Cerebellar cortex (tissue), 1 donor: Measurements from ENCODE around the gene FMNL2.
A peak's percentile ranks its signal among the peaks of the same experiment; 100 is the strongest.

ENCODE experiments used
- DNase-seq: peaks from one replicate; pipeline ENCODE4 v3.0.0-alpha.2; 2015; ENCODE audit warnings: low spot score

Gene FMNL2

DNA sequence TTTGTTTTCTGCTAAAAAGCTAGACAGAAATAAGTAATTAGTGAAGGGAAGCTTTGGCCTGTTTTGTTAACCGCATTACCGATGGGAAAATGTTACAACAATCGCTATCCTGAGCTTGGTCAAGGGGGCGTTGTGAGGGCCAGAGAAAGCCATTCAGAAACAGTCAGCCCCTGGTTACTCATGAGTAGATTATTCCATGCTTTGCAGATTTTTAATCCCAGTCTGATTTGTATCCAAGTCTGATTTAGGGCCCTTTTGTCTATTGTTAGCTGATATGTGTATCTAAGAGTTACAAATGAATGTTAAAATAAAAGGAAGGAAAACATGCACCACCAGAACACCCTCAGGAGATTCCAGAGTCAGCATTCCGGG lies 283.2 kb downstream of the FMNL2 start:
- no peak for DNase-seq

- peak; percentile 63 for DNase-seq
Measured at GRCh38 chr2:152620208-152620607, 285.2 kb downstream of the FMNL2 start.

GRCh38 chr2:152620985-152621384 lies 286.0 kb downstream of the FMNL2 start:
- DNase-seq: no peak

DNA sequence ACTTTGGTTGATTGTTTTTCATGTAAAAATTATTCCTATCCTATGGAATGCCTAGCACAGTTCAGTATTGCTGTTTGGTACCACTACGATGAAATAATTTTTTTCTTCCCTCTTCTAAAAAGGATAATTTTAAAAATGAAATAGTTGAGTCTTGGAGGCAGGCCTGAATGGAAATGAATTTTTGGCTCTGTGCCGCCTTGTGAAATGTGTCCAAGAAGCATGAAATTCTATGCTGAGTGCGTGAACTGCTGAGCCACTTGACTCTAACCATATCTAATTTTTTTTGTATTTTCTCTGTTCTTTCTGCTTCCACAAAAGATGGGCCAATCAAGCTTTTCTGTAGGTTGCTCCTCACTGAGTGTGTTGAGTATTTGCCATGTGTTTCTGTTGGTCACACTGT lies 287.2 kb downstream of the FMNL2 start:
- DNase-seq: peak; percentile 46

DNA sequence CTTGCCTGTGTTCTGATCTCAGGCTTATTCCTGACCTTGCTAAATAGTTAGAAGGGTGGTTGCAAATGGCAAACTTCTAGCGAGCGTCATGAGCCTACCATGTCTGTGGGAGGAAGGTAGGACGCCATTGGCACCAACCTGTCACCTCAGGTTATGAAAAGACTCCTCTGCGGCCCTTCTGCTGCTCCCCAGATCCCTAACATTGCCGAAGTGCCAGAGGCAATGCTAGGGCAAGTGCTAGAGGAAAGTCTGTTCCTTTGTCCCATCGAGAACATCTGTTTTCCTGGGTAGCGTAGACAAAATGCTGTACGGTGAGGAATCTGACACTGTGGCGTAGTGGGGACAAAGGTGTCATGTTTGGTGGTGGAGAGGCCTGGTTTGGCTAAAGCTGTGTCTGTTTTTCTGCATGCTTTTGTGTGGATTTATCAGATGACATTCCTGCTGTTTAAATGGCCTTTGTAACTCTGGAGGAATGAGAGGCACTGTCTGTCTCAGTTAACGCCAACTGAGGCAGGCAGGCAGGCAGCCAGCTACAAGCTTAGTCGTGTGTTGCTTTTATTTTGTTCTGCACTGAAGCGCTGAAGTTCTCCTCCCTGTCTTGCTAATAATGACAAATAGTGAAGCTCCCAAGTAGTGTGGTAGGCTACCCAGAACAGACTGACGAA lies 288.2 kb downstream of the FMNL2 start:
- DNase-seq: no peak

- DNase-seq: no peak
Measured at GRCh38 chr2:152623775-152624174, 288.8 kb downstream of the FMNL2 start.

GRCh38 chr2:152624805-152625204 lies 289.8 kb downstream of the FMNL2 start:
- DNase-seq: no peak

DNA sequence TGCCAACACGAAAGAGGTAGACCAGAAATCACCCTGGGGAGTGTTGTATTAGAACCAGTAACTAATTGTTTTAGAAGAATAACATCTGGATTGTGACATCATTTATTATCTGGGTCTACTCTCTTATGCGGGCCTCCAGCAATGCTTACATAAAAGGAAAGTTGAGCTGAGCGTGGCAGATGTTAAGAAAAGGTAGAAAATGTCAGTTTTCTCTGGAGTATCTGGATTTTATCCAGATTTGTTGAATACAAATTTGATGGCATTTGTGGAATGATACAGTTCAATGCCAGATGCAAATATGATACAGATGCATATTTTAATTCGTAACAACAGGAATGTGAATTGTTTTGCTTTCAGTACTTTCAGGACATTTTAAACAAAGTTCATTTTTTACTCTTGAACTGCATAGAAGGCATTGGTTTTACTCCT lies 292.0 kb downstream of the FMNL2 start:
- no peak for DNase-seq

DNA sequence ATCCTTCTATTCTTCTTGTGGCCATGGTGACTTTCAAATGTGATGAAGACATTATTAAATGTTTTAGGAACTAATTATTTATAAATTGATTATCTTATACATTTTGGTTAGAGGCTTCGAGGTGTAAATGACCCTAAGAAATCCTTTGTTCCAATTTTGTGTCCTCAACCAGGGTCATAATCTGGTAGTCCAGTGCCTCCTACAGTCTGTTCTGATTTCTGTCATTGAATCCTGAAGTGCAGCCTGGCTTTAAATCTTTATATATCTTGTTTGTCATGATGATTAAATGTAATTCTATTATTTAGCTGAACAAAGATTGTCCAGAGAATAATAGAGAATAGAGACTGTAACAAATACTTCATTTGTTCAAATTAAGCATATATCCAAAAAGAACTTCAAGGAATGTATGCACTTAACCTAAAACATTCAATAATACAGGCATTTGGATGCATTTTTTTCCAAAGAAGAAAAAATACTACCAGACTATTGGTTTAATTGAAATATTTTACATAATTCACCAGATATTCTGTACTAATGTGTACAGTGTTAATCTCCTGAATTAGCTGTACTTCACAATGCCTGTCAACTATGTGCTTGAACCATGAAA lies 292.5 kb downstream of the FMNL2 start:
- peak; percentile 52 for DNase-seq

DNA sequence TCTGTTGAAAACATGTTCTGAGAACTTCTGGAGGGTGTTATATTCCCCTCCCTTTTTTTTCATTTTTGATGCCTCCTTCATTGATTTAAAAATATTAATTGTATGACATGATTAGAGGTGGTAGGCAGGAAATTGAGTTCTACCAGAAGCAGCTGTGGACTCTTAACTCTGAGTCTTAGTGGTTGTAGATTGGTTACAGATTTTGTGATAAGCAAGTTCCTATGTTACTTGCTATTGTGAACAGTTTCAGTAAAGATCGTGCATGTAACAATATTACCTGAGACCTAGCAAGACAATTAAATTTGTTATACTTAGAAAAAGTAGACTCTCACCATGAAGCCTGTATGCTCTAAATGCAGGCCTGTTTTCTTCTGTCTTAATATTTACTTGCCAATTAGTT lies 294.2 kb downstream of the FMNL2 start:
- DNase-seq: no peak

DNA sequence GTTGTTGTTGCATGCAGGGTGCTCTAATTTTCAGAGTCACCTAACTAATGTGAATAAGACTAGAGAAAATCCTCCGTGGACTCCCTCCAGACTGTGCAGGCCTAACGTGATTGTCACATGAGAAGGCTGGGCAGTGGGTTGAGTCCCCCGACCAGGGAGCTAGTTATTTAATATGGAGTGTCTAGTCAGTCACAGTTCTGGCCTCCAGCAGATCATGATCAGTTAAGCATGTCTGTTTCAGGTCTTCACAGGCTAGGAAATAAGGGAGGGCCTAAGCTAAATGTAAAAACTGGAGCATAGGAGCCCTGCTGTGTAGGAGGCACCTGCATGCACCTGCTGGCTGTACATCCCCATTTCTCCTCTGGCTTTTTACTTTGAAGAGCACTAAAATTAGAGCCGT lies 295.5 kb downstream of the FMNL2 start:
- DNase-seq: no peak

DNA sequence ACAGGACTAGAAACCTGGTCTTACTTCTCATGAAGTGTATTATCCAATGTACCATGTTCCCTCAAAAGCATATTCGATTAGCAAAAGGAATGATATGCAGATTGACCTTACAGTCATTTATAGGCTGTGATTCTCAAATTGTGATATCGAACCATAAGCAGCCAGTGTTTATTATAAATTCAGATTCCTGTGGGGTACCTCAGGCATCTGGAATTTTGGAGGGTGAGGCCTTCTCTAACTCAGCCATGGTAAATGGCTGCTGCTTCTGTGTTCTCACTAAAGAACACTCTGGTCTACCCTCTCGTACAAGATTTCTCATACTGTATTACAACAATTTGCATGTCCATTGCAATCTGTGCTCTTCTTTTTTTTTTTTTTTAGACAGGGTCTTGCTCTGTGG lies 297.8 kb downstream of the FMNL2 start:
- no peak for DNase-seq

DNA sequence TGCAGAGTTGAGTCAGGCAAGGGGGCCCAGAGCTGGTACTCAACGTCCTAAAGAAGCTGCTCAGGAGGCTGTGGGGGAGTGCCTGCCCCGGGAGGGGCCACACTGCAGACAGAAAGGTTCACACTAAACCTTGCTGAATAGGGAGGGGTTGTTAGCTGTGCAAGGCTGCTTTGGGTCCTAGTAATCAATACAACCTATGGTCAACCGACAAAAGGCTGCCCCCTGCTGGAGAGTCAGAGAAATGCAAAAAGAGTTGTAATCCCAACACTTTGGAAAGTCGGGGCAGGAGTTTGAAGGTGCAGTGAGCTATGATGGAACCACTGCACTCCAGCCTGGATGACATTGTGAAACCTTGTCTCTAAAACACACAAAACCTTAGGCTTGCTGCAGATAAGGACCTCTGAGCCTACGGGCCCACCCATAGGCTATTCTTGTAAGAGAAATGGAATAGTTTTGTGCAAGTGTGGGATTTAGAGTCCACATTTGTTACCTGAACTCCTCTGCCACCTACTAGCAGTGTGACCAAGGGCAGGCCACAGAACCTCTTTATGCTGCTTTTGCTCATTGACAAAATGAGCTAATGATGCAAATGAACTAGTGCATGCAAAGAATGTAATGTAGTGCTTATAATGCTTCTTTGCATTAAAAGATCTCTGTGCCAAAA lies 300.8 kb downstream of the FMNL2 start:
- peak; percentile 67 for DNase-seq

DNA sequence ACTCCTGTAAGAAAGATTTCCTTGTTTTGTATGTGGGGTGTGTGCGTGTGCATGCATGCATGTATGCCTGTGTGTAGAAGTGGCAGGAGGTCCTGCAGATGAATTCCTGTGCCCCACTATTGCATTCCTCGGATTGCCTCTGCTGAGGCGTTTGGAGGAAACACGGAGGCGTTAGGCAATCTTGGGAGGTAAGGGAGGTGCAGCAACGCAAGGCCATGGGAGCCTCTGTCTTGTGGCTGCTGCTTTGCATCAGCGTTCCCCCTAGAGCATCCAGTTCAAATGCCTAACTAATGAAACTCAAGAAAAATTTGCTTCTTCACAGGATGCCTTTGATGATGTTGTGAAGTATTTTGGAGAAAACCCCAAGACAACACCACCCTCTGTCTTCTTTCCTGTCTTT lies 302.3 kb downstream of the FMNL2 start:
- no peak for DNase-seq

DNA sequence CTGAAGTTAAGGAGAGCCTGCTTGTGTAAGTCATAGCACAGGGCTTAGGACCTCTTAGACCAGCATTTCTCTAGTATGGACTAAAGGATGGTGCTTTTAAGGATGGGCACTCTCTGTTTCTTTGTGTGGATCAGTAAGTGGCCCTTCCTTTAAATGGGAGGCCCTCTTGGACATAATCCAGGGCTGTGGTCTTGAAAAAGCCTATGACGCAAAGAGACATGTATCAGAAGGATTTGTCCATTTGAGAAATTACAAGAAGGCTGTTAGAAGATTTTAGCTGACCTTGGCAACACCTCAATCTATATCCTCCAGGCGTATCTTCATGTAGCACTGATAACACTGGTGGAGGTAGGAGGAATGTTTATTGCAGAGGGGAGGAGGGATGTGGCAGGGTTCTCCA lies 303.1 kb downstream of the FMNL2 start:
- no peak for DNase-seq

DNA sequence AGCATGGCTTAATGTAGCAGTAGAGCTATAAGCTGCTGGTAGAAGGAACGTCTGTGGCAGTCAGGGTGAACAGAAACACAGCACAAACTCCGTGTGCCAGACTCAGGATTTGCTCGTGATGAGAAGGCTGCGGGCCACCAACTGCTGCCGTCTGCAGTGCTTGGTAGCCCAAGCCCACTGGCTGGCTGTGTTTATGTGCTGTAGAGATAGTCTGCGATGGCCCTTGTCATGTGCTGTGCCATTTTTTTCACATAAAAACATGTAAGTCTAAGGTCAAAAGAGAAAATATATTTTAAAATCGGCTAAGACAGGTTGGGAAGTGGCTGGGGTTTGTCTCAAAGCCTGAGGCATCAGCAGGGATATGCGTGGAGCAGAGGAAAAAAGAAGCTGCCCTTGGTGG lies 303.6 kb downstream of the FMNL2 start:
- no peak for DNase-seq

DNA sequence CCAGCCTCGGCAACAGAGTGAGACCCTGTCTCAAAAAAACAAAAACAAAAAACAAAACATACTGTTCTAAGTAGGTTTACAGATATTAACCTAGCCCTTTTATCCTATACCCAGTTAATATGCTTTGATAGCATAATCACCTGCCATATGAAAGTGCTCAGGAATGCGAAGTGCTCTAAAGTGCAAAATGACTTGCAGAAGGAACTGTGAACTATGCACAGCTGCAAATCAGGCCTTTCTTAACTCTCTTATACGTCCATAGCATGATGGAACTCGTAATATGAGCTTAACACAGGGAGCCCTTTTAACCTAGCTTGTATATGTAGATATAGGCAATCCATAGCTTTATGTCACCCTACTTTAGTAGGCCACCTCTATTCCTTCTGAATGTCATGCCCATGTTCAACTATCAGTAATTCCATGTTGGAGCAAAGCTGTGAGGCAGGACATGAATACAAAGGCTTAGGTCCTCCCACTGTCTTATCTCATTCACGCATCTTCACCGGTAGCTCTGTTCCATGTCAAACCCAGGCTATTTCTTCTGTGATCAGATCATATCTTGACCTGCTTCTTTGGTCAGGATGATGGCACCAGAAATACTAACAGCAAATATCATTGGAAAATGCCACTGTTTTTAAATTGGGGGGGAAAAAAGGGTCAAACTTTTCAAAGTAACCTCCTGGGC lies 309.4 kb downstream of the FMNL2 start:
- no peak for DNase-seq

- DNase-seq: no peak
Measured at GRCh38 chr2:152646264-152646663, 311.3 kb downstream of the FMNL2 start.

GRCh38 chr2:152646775-152647174 lies 311.8 kb downstream of the FMNL2 start:
- DNase-seq: peak; percentile 22

DNA sequence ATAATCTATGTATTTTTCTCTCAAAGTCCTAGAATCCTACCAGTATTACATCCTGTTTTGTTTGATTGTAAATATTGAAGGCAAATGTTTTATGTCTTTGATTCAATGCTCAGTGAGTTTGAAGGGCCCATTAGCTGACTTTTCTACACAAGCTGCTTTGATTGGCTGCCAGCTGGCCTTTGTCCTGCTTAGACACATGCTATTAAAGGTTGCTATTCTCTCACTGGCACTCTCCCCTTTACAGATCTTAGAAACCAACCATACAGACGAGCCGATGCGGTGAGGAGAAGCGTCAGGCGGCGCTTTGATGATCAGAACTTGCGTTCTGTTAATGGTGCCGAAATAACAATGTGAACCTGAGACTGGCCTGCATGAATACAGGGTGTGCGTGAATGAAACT lies 312.6 kb downstream of the FMNL2 start:
- DNase-seq: peak; percentile 86

DNA sequence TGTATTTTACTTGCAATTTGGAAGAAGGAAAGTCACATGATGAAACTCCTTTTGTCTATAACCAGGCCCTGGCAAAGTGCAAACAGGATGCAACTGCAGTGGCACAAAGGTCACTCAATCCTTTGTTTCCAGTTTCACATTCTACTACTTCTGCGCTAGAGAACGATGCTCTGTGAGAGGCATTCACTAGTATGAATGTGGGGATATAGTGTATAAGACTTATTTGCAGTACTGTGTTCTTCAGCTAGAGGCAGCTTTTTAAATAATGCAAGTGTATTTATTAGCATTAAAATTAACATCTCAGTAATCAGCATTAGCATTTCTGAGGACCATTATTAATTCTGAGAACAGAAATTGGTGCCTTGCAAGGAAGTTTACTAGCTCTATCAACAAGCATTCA lies 313.4 kb downstream of the FMNL2 start:
- DNase-seq: peak; percentile 33

- no peak for DNase-seq
Measured at GRCh38 chr2:152649997-152650396, 315.0 kb downstream of the FMNL2 start.

DNA sequence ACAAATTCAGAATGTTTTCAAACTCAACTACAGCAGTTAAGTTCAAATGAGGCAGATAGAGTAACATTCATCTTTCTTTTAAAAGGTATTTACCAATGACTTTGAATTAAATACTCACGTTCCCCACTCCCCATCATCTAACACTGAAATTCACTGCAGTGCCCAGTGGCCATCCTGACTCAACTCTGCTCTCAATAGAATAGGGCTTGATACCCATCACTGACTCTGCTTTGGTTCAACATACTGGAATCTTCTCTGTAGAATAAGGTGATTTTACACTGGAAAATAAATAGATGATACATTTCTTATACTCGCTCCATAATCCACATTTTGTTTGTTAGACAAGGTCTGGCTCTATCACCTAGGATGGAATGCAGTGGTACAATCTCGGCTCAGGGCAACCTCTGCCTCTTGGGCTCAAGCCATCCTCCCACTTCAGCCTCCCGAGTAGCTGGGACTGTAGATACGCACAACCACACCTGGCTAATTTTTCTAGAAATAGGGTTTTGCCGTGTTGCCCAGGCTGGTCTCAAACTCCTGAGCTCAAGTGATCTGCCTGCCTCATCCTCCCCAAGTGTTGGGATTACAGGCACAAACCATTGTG lies 315.9 kb downstream of the FMNL2 start:
- no peak for DNase-seq
